Parathyroid adenoma (tissue), 2 donors: ENCODE results near the gene STRN4.
"Not testable (repeated sequence)": the region's sequence is repeated elsewhere in the genome, so short reads cannot be mapped to it uniquely, and the experiment has no call there.

Experiments
- H2AFZ ChIP-seq: fragments of 300-600 bp; sonication (generic); one replicate; pipeline ENCODE4 v1.7.0; 2017; ENCODE audit warnings: antibody characterized with exemption, mild to moderate bottlenecking
- H3K27ac ChIP-seq: fragments of 300-600 bp; sonication (generic); one replicate; pipeline ENCODE4 v1.7.0; 2017
- H3K27me3 ChIP-seq: fragments of 300-600 bp; sonication (generic); one replicate; pipeline ENCODE4 v1.7.0; 2017; ENCODE audit warnings: low read length; ENCODE audit not compliant: control insufficient read depth, insufficient read depth
- H3K36me3 ChIP-seq: fragments of 300-600 bp; sonication (generic); one replicate; pipeline ENCODE4 v1.7.0; 2017; ENCODE audit warnings: low read length; ENCODE audit not compliant: control insufficient read depth, insufficient read depth
- H3K4me1 ChIP-seq: fragments of 300-600 bp; sonication (generic); one replicate; pipeline ENCODE4 v1.7.0; 2017; ENCODE audit warnings: control low read depth
- H3K4me2 ChIP-seq: fragments of 300-600 bp; sonication (generic); one replicate; pipeline ENCODE4 v1.7.0; 2017; ENCODE audit warnings: low read length
- H3K4me3 ChIP-seq: fragments of 300-600 bp; sonication (generic); one replicate; pipeline ENCODE4 v1.7.0; 2017; ENCODE audit warnings: low read depth, low read length
- H3K79me2 ChIP-seq: fragments of 300-600 bp; sonication (generic); one replicate; pipeline ENCODE4 v1.7.0; 2017; ENCODE audit warnings: control low read depth
- H3K9ac ChIP-seq: fragments of 300-600 bp; sonication (generic); one replicate; pipeline ENCODE4 v1.7.0; 2017; ENCODE audit warnings: mild to moderate bottlenecking
- H3K9me3 ChIP-seq: fragments of 300-600 bp; sonication (generic); one replicate; pipeline ENCODE4 v1.7.0; 2017; ENCODE audit warnings: low read length; ENCODE audit not compliant: control insufficient read depth
- CTCF ChIP-seq: fragments of 300-600 bp; sonication (generic); IDR thresholded peaks from one replicate; pipeline ENCODE4 v1.7.0; 2017; ENCODE audit warnings: antibody characterized with exemption, mild to moderate bottlenecking
- donor health status: primary hyperparathyroidism.

Gene STRN4

GRCh38 chr19:46762245-46762890 lies 16.1 kb upstream of the STRN4 start:
- Histone ChIP-seq H3K27me3 (no peaks in the 10 kb centered on the region), H3K4me2 (no peak overlapping the region), H3K9ac (no peak overlapping the region), H3K9me3 (no peaks in the 10 kb centered on the region), H2AFZ (no peak overlapping the region), H3K79me2 (no peaks in the 10 kb centered on the region), H3K27ac (no peak overlapping the region), H3K4me1 (no peaks in the 10 kb centered on the region), H3K4me3 (no peak overlapping the region), H3K36me3 (no peaks in the 10 kb centered on the region)
- no peak for TF ChIP-seq CTCF

DNA sequence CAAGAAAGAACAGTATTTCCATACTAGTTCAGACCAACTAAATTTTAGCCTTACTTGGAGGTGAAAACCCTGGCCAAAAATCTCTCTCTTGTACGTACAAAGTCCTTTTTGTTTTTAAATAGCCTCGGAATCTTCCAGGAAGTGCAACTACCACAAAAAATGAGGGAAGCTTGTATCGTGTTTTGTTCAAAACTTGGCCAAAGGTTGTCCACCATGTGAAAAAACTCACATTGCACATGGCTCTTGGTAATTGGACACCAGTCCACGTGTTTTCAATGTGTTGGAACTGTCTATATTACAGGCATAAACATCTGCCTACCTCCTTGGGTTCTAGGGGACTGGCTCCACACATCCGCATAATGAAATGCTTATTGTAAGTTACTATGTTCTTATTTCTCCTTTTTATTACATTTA lies 15.2 kb upstream of the STRN4 start:
- H3K4me2 ChIP-seq = no peak overlapping the region

GRCh38 chr19:46760897-46761296 lies 14.6 kb upstream of the STRN4 start:
- H3K27ac ChIP-seq, H3K4me2 ChIP-seq, H3K79me2 ChIP-seq, H3K4me3 ChIP-seq, H3K27me3 ChIP-seq, H3K9me3 ChIP-seq, H3K9ac ChIP-seq, H3K36me3 ChIP-seq, H3K4me1 ChIP-seq, H2AFZ ChIP-seq: not testable (repeated sequence)

More for the DNA sequence above, 15.2 kb upstream of the STRN4 start:
- TF ChIP-seq CTCF = no peak
- Histone ChIP-seq H3K4me1 (no peaks in the 10 kb centered on the region), H3K9me3 (no peaks in the 10 kb centered on the region), H2AFZ (no peak overlapping the region), H3K9ac (no peak overlapping the region), H3K27me3 (no peaks in the 10 kb centered on the region), H3K79me2 (no peaks in the 10 kb centered on the region), H3K27ac (no peak overlapping the region), H3K36me3 (no peaks in the 10 kb centered on the region), H3K4me3 (no peak overlapping the region)

GRCh38 chr19:46760363-46760762 lies 14.1 kb upstream of the STRN4 start:
- no peak for TF ChIP-seq CTCF
- Histone ChIP-seq H3K9ac (no peak overlapping the region), H3K79me2 (no peaks in the 10 kb centered on the region), H2AFZ (no peak overlapping the region), H3K4me2 (no peak overlapping the region), H3K36me3 (no peaks in the 10 kb centered on the region), H3K27me3 (no peaks in the 10 kb centered on the region), H3K4me1 (no peaks in the 10 kb centered on the region), H3K4me3 (no peak overlapping the region), H3K27ac (no peak overlapping the region), H3K9me3 (no peaks in the 10 kb centered on the region)

- no peak overlapping the region for H3K4me2 ChIP-seq
- no peak overlapping the region for H2AFZ ChIP-seq
- no peaks in the 10 kb centered on the region for H3K9me3 ChIP-seq
- H3K9ac ChIP-seq = no peak overlapping the region
- H3K36me3 ChIP-seq = no peaks in the 10 kb centered on the region
- no peak for TF ChIP-seq CTCF
- no peaks in the 10 kb centered on the region for H3K27me3 ChIP-seq
- H3K4me3 ChIP-seq = no peak overlapping the region
- no peak overlapping the region for H3K27ac ChIP-seq
- H3K4me1 ChIP-seq = no peaks in the 10 kb centered on the region
- no peaks in the 10 kb centered on the region for H3K79me2 ChIP-seq
Measured at GRCh38 chr19:46759817-46760333, 13.6 kb upstream of the STRN4 start.
